Right cardiac atrium (tissue), 5 donors: ENCODE results near the gene HMOX2. TPM values are rescaled to one million over a fixed set of nuclear protein-coding genes. Genes with fewer than 3 reads are reported as not detected.

Experiments used
- ATAC-seq, 2 donors: fragments of 200-7000 bp; cut with Tn5 transposase; one replicate each; pipeline versions ENCODE4 v1.8.0 to v1.9.1; 2020; ENCODE audit warnings: moderate library complexity in 2 of 2, mild to moderate bottlenecking in 1 of 2
- DNase-seq, 3 donors: peaks; one replicate each; pipeline ENCODE4 v3.0.0-alpha.2; 2020
- H3K27ac ChIP-seq: one replicate; pipeline ENCODE4 v1.5.1; 2013; ENCODE audit warnings: mild to moderate bottlenecking, low read length, control low read depth, moderate library complexity
- H3K27me3 ChIP-seq: one replicate; pipeline ENCODE4 v1.6.1; 2013; ENCODE audit not compliant: control insufficient read depth, insufficient read depth
- H3K4me1 ChIP-seq: one replicate; pipeline ENCODE4 v1.6.1; 2013; ENCODE audit warnings: low read length; ENCODE audit not compliant: control insufficient read depth, insufficient read depth
- H3K4me3 ChIP-seq: one replicate; pipeline ENCODE4 v1.5.1; 2013; ENCODE audit warnings: low read length, control low read depth
- H3K9me3 ChIP-seq: one replicate; pipeline ENCODE4 v1.6.1; 2013; ENCODE audit warnings: low read length; ENCODE audit not compliant: control insufficient read depth
- WGBS: extraction: QIAGEN DNeasy Blood & Tissue Kit; methylation state at CpG from one replicate; pipeline ENCODE4 v1.1.7; 2013; 5-methylcytosine and 5-hydroxymethylcytosine counted together
- intact Hi-C, 4 donors: fragments of 100-400 bp; cut with DNase I; formaldehyde crosslinking; loops; one replicate each; pipeline versions ENCODE4 v1.11.0 to v1.14.0; 2022 to 2023
- polyA plus RNA-seq: library from polyadenylated mRNA; stranded (reverse); fragments of 200-250 nt; gene quantifications from one replicate; pipeline ENCODE4 v1.2.3, GENCODE V29; 2013
- total RNA-seq, 4 donors: library from RNA; stranded (reverse); fragmentation: NEBNext Ultra II Directional; extraction: Animal tissue kit (Norgen Biotek cat#: 25700); gene quantifications; one replicate each; pipeline ENCODE4 v1.2.1, GENCODE V29; 2021
- donor health status: healthy with polysubstance abuse.
- donor health status: DM: no; HTN: yes; CAD: no.
- donor health status: DM: no; HTN: no; CAD: no.
- donor health status: DM: no; HTN: yes; CAD: no; lungs with severe emphysema.
- donor health status: DM: yes; HTN: yes; CAD: no.

Gene HMOX2
- total and polyA plus RNA-seq, 5 donors: 89.6 to 109 (median 93.7) TPM

GRCh38 chr16:4465977-4466779, 10.0 kb upstream of the HMOX2 start:
- DNase-seq (peak in 2 of 3 donors; percentile 69 to 72), ATAC-seq (peak; percentile 30 to 43)
- Histone ChIP-seq H3K27ac (no peak overlapping the region), H3K27me3 (no peaks in the 10 kb centered on the region), H3K4me1 (no peaks in the 10 kb centered on the region), H3K9me3 (no peaks in the 10 kb centered on the region), H3K4me3 (no peak overlapping the region)
- intact Hi-C loops: no loop called here
- 85% methylated on average over 32 of the region's 32 CpGs for WGBS

GRCh38 chr16:4467916-4468315, 8.3 kb upstream of the HMOX2 start:
- Histone ChIP-seq H3K9me3 (no peaks in the 10 kb centered on the region), H3K4me3 (no peak overlapping the region), H3K4me1 (no peaks in the 10 kb centered on the region), H3K27me3 (no peaks in the 10 kb centered on the region), H3K27ac (no peak overlapping the region)
- WGBS: 96% methylated on average over 16 of the region's 16 CpGs
- ATAC-seq (no peak), DNase-seq (no peak)
- intact Hi-C loops: no loop called here

- no peak for DNase-seq
- Histone ChIP-seq H3K4me1 (no peaks in the 10 kb centered on the region), H3K9me3 (no peaks in the 10 kb centered on the region), H3K27ac (no peak overlapping the region), H3K27me3 (no peaks in the 10 kb centered on the region), H3K4me3 (no peak overlapping the region)
- 91% methylated on average over 10 of the region's 10 CpGs for WGBS
- ATAC-seq: no peak
- intact Hi-C loops: no loop called here
These were observed 7.2 kb upstream of the HMOX2 start for GRCh38 chr16:4468972-4469371.

GRCh38 chr16:4471869-4472268, 4.3 kb upstream of the HMOX2 start:
- H3K4me3 ChIP-seq: no peak overlapping the region
- H3K27me3 ChIP-seq: no peaks in the 10 kb centered on the region
- no peak for DNase-seq
- no peak overlapping the region for H3K27ac ChIP-seq
- intact Hi-C loops: no loop called here
- no peaks in the 10 kb centered on the region for H3K4me1 ChIP-seq
- WGBS: 95% methylated on average over 5 of the region's 5 CpGs
- H3K9me3 ChIP-seq: no peaks in the 10 kb centered on the region
- no peak for ATAC-seq

GRCh38 chr16:4472880-4473279, 3.3 kb upstream of the HMOX2 start:
- Histone ChIP-seq H3K9me3 (no peaks in the 10 kb centered on the region), H3K4me3 (no peak overlapping the region), H3K27ac (no peak overlapping the region), H3K4me1 (peaks cover under 1% of the 10 kb centered on the region), H3K27me3 (no peaks in the 10 kb centered on the region)
- DNase-seq (no peak), ATAC-seq (no peak)
- intact Hi-C loops: no loop called here
- WGBS: 75% methylated on average over 4 of the region's 4 CpGs

- Histone ChIP-seq H3K27ac (no peak within 1 kb of the TSS), H3K27me3 (no peaks in the 10 kb centered on the region), H3K4me3 (peak within 1 kb of the TSS; percentile 71), H3K9me3 (no peaks in the 10 kb centered on the region), H3K4me1 (peaks cover 3% of the 10 kb centered on the region)
- DNase-seq (peak; percentile 91 to 97 (median 95)), ATAC-seq (peak; percentile 64 to 67)
- WGBS: 2% methylated on average over 60 of the region's 60 CpGs
- intact Hi-C loops: no loop called here
These were observed 1.8 kb upstream of the HMOX2 start, which contains the start of gene NMRAL1 for GRCh38 chr16:4474192-4474961. TSS of gene NMRAL1 (minus strand) at chr16:4474625. CDS start at chr16:4474132, 493 bp downstream.

- ATAC-seq (no peak), DNase-seq (no peak)
- Histone ChIP-seq H3K9me3 (no peaks in the 10 kb centered on the region), H3K27me3 (no peaks in the 10 kb centered on the region), H3K4me3 (no peak overlapping the region), H3K27ac (no peak overlapping the region), H3K4me1 (peaks cover 7% of the 10 kb centered on the region)
- intact Hi-C loops: loop anchor here in 1 of 4 donors (5.0 kb wide), 1 partner anchor 49 kb away; no protein-coding TSS in a partner anchor
- WGBS: 41% methylated on average over 2 of the region's 2 CpGs
These were observed 1.8 kb downstream of the HMOX2 start for GRCh38 chr16:4477966-4478365.

- Histone ChIP-seq H3K27ac (peak overlapping the region; percentile 30), H3K4me1 (peaks cover 9% of the 10 kb centered on the region), H3K27me3 (no peaks in the 10 kb centered on the region), H3K9me3 (no peaks in the 10 kb centered on the region), H3K4me3 (no peak overlapping the region)
- ATAC-seq: no peak
- DNase-seq: no peak
- intact Hi-C loops: no loop called here
- WGBS: 39% methylated on average over 2 of the region's 2 CpGs
These were observed 5.3 kb downstream of the HMOX2 start for GRCh38 chr16:4481526-4481925.

GRCh38 chr16:4481963-4482362, 5.8 kb downstream of the HMOX2 start:
- peaks cover 12% of the 10 kb centered on the region for H3K4me1 ChIP-seq
- 86% methylated on average over 1 of the region's 1 CpG for WGBS
- H3K27ac ChIP-seq: peak overlapping the region; percentile 61
- ATAC-seq (no peak), DNase-seq (no peak)
- H3K9me3 ChIP-seq: no peaks in the 10 kb centered on the region
- intact Hi-C loops: no loop called here
- no peak overlapping the region for H3K4me3 ChIP-seq
- H3K27me3 ChIP-seq: no peaks in the 10 kb centered on the region

- H3K9me3 ChIP-seq: no peaks in the 10 kb centered on the region
- ATAC-seq: peak; percentile 77 to 92
- intact Hi-C loops: no loop called here
- H3K27me3 ChIP-seq: no peaks in the 10 kb centered on the region
- no peak overlapping the region for H3K4me3 ChIP-seq
- peaks cover 15% of the 10 kb centered on the region for H3K4me1 ChIP-seq
- H3K27ac ChIP-seq: peak overlapping the region; percentile 98
- 58% methylated on average over 3 of the region's 3 CpGs for whole genome bisulfite sequencing
- DNase-seq: no peak
These were observed 10.1 kb downstream of the HMOX2 start for GRCh38 chr16:4486126-4486893.
